GM18498 (cell line): ENCODE measurements around the gene PROS1.
"Not testable (repeated sequence)": the region's sequence is repeated elsewhere in the genome, so short reads cannot be mapped to it uniquely, and the experiment has no call there.

Experiments used
- ATAC-seq: cut with Tn5 transposase; IDR thresholded peaks from one replicate; pipeline ENCODE4 v1.9.1; 2021; ENCODE audit warnings: mild to moderate bottlenecking, moderate library complexity; ENCODE audit not compliant: unreplicated experiment

PROS1 gene

DNA sequence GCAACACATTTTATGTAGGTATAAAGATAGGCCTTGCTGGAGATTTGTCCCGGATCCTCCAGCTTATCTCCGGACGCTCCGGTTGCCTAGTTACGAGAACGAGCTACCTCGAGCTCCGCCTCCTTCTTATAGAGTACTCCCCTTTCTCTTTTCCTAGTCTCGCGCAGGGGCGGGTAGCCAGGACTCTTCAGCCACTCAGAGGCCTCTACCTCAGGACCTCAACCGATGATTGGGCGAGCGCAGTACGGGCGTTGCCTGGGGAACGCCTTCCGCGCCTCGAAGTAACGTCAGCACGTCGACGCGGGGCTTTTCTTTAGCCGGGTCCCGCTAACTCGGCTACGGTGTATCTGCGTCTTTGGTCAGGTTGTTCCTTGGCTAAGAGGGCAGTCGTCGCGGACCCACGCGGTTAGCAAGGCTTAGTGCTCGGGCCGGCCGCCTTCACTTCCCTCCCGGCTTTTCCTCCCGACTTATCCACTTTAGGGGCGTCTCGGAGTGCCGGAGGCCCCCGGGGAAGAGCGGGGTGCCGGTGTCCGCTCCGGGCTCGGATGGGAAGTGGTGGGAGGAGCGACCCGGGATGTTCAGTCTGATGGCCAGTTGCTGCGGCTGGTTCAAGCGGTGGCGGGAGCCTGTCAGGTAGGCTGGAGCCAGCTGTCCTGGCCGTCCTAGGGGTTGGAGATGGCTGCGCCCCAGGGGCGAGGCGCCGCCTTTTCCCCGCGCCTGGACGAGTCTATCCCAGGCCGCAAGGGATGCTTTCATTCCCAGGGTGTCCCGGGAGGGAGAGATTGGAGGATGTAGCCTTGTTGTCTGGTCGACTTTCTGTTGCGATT is 6.4 kb upstream of the PROS1 start, which contains the start of gene ARL13B:
Gene ARL13B (plus strand): TSS at position 306 of the 827 bp plus-strand sequence. CDS start 269 bp downstream, at position 575.
- peak; percentile 100 for ATAC-seq

DNA sequence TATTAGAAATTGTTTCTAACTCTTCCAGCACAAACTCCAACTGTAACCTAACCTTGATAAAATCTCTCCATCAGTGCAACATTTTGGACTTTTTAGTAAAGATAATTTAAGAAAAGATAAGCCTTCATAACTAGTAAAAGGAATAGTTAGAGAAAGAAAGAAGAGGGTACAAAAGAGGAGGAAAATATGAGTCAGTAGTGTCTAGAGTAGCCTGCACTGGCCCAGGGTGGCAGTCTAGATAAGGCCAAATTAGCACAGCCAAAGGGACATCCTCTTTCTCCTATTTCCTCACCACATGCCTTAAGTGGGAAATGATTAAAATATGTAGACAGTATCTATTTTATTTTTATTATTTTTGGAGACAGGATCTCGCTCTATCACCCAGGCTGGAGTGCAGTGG is 3.7 kb downstream of the PROS1 start:
- ATAC-seq: no peak

DNA sequence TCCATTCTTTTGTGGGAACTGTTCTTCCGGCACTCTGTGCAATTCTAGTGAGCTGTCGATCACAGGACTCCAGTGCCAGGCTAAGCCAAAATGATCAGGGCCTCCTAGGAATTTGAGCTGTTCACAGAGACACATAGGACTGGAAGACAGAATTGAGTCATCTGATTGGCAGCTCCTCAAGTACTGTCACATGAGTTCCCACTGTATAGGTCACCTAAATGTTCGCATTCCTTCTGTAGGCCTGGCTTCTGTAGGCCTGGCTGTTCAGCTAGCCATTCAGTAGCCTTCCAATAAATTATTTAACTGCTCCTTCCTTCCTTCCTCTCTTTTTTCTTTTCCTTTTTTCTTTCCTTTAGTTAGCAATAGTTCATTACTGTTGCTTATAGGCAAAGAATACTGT is 4.3 kb downstream of the PROS1 start:
- ATAC-seq: no peak

DNA sequence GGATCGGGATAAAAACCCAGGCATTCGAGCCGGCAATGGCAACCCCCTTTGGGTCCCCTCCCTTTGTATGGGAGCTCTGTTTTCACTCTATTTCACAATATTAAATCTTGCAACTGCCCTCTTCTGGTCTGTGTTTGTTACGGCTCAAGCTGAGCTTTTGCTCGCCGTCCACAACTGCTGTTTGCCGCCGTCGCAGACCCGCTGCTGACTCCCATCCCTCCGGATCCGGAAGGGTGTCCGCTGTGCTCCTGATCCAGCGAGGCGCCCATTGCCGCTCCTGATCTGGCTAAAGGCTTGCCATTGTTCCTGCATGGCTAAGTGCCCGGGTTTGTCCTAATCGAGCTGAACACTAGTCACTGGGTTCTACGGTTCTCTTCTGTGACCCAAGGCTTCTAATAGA is 8.6 kb downstream of the PROS1 start:
- not testable (repeated sequence) for ATAC-seq

DNA sequence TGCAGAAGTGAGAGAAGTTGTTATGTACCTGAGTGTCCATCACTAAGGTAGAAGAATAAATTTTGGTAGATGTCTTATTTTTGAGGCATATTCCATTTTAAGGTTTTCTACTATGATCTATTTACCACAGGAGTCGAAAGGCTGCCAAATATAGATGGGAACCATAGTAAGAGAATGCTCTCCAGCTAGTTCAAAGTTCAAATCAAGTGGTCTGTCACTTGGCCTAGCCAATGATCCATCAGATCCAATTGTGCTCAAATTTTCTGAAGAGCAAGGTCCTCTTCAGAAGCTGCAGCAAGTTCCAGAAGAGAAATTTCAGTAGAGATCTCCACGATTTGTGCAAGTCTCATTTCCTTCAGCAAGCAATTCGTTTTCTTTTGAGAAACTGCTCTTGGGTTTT is 10.9 kb downstream of the PROS1 start:
- no peak for ATAC-seq

DNA sequence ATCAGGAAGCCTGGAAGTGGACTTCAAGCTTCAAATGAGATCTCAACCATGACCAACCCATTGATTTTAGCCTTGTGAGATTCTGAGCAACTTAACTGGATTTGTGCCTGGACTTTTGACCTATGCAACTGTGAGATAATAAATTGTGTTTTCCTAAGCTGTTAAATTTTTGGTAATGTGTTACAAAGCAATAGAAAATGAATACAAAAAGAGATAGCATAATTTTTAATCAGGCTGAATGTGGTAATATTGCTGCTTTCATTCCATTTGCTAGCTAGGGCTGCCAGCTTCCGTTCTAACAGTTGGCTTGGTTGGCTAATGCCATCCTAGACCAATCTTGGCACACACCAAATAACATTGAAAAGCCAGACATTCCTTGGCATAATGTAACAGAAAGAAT is 12.2 kb downstream of the PROS1 start:
- ATAC-seq: no peak

DNA sequence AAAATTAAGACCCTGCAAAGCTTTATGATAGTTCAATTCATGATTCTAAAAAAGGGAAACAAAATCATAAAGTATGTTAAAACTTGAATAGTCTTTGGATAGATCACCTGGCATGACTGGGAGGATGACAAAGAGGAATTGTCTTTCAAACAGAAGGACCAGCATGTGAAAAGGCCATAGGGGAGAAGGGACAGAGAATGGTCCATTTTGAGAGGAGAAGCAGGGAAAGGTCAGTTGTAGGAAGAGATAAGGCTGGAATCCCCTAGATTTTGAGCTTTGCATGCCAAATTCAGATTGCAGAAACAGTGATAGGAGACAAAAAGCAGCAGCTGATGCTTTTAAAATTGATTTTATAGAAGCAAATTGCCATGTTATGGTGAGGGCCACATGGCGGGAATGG is 12.7 kb downstream of the PROS1 start:
- no peak for ATAC-seq

DNA sequence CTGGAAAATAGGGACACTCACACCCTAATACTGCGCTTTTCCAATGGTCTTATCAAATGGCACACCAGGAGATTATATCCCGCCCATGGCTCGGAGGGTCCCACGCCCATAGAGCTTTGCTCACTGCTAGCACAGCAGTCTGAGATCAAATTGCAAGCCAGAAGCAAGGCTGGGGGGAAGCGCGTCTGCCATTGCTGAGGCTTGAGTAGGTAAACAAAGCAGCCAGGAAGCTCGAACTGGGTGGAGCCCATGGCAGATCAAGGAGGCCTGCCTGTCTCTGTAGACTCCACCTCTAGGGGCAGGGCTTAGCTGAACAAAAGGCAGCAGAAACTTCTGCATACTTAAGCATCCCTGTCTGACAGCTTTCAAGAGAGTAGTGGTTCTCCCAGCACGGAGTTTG is 23.7 kb downstream of the PROS1 start:
- not testable (repeated sequence) for ATAC-seq

DNA sequence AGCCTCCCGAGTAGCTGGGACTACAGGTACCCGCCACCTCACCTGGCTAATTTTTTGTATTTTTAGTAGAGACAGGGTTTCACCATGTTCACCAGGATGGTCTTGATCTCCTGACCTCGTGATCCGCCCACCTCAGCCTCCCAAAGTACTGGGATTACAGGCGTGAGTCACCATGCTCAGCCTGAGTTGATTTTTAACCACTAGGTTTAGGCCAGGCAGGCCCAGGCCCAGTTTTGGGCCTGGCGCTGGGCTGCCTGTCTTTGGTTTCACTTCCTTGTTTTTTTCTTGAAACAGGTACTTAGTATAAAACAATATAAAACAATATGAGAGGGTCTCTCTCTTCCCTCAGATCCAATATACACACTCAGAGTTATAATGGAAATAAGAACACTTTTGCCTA is 36.2 kb downstream of the PROS1 start:
- ATAC-seq: not testable (repeated sequence)

DNA sequence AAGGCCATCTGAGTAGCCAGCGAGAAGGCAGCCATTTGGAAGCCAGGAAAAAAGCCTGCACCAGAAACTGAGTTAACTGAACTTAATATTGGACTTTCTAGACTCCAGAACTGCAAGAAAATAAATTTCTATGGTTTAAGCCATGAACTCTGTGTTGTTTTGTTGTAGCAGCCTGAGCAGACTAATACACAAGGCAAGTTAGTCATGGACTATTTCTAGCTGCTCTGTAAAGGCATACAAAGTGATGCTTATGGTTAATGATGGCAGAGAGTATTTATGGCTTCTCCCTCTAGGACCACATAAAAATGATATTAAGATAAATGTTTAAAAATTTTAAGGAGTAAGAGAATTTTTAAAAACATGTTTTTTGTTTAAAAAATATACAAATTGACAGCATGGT is 37.1 kb downstream of the PROS1 start:
- no peak for ATAC-seq

DNA sequence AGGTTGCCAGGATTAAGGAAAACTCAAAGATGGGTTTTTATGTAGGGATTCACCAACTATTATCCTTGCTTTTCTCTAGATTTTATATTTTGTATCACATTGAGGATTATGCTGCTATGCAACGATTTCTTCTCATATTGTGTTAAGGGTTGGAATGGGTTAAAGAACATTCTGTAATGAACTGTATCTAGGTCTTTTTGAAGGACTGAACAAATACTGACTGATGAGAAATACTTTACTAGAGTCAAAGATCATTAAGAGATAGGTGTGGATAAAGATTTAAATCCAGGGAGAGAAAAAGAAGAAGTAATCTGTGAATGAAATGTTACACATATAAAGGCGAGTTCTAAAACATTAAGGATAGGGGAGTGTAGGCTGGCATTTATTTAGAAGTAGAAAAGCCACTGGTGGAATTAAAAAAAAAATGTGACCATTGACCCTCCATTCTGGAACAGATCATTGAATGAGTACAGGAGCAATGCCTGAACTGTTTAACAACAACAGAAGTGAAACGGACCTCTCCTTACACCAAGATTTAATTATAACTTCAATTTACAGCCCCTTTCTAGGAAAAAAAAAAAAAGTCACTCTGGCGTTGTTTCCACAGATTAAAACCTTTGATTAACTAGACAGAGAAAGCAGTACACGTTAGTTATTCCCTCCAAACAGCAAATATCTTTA is 39.2 kb downstream of the PROS1 start:
- no peak for ATAC-seq

DNA sequence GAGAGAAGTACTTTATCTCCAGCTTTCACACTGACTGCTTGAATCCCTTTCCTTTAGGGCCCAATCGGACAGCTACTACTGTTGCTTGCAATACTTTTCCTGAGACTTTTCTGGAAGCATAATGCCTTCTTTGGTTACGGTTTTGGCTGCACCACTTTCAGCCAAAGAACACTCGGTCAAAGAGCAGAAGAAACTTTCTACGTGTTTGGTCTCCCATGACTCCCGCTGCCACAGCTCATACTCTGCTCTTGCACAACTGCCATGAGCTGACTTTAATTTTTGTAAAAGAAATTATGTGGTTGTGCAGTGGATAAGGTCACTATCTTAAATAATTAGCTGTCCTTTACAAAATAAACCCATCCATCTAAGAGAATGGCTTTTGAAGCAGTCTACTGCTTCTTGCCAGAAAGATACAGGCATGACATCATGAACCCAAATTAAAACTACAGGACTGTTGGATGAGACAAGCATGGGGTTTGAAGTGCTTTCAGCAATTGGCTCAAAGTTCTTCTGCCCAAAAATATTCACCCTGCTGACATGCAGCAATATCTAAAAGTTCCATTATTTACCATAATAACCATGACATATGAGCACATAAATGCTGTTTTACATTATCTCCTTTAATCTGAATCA is 42.0 kb downstream of the PROS1 start:
- no peak for ATAC-seq

DNA sequence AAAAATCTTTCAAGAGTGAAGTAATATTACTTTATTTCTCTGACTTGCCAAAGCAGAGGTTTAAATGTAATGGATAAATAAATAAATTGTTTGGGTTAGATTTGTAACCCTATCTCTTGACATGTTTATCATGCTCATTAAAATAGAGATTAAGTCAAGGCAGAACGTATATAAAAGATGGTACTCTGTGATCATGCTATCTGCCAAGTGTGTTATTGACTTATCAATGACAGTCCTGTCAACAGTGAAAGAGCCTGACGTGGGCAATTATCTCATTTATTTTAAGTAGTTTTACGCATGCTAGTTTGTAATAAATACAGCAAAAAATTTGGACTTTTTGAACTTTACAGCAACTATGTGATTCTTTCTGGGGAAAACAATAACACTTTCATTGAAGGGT is 43.7 kb downstream of the PROS1 start:
- no peak for ATAC-seq

DNA sequence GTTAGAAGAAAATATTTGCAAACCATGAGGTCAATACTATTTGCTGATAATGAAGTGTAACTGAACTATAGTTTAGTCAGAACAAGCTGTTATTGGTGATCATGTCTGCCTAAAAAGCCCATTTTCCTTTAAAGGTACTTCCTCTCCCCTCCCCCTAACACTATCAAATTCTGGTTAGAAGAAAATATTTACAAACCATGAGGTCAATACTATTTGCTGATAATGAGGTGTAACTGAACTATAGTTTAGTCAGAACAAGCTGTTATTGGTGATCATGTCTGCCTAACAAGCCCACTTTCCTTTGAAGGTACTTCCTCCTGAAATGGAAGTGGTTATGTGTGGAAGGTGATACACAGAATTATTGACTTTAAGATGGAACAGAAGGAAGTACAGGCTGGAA is 46.9 kb downstream of the PROS1 start:
- ATAC-seq: no peak

DNA sequence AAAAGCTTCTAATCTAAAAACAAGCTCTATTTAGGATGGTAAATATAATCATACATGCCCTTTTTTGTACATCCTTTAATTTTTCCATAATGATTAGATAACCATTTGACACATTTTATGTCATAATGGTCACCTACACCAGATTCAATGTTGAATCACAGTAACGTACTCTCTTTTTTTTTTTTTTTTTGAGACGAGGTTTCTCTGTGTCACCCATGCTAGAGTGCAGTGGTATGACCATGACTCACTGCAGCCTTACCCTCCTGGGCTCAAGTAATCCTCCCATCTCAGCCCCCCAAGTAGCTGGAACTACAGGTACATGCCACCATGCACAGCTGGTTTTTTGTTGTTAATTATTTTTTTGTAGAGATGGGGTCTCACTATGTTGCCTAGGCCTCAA is 49.2 kb downstream of the PROS1 start:
- no peak for ATAC-seq

DNA sequence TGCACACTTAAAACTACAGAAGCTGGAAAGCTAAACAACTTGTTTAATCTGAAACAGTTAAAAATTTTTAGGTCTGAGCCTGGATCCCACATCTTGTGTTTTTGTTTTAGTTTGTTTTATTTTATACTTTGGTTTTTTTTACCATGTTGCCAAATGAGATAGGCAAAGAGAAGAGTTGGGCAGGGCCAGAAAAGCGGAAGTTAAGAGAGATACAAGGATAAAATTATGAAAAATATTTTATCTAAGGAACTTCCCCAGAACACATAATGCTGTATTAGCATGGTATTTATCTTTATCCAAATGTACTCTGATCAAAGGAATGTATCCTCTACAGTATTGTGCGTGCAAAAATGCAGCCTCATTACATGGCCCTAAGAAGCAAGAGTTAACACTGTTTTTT is 50.7 kb downstream of the PROS1 start:
- ATAC-seq: no peak

DNA sequence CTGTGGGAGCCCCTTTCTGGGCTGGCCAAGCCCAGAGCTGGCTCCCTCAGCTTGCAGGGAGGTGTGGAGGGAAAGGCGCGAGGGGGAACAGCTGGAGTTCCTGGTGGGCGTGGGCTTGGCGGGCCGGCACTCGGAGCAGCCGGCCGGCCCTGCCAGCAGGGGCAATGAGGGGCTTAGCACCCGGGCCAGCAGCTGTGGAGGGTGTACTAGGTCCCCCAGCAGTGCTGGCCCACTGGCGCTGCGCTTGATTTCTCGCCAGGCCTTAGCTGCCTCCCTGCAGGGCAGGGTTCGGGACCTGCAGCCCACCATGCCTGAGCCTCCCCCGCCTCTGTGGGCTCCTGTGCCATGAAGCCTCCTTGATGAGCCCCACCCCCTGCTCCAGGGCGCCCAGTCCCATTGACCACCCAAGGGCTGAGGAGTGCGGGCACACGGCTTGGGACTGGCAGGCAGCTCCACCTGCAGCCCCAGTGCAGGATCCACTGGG is 56.1 kb downstream of the PROS1 start:
- not testable (repeated sequence) for ATAC-seq

DNA sequence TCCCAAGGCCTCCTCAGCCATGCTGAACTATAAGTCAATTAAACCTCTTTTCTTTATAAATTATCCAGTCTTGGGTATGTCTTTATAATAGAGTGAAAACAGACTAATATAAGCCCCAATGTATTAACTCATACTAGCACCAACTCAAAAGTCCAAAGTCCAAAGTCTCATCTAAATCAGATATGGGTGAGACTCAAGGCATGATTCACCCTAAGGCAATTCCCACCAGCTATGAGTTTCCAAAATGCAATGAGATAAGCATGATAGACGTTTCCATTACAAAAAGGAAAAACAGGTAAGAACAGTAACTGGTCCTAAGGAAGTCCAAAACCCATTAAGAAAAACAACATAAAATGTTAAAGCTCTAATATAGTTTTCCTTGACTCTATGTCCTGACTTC is 60.1 kb downstream of the PROS1 start:
- ATAC-seq: not testable (repeated sequence)

DNA sequence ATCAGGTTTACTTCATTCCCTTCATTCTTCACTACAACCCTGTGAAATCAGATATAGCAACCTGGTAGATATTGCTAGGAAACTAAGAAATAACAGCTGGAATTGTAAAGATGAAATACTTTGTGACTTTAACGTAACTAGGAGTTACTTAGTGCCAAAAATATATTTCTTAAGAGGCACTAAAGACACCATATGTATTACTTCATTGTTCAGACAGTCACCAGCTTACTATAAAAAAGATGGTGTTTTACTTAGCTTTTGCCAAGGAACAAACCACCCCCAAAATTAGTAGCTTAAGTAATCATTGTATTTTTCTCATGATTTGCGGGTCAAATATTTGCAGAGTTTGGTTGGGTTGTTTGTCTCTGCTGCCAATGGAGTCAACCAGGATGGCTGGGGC is 62.5 kb downstream of the PROS1 start:
- ATAC-seq: no peak

DNA sequence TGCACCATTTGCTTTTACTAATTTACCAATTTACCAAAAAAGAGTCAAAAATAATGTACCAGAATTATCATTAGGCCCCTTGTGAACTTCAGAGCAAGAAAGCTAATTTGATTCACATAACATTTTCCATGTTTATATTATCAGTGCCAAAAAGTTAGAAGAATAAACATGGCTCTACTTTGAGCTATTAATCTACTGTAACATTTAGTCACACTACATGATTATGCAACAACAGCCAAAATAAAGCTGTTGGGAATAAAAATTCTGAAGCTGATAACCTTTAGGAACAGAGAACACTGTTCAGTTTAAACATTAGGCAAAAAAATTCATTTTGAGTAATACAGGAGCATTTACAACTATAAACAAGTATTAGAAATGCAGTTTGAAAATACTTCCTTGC is 63.6 kb downstream of the PROS1 start:
- no peak for ATAC-seq

DNA sequence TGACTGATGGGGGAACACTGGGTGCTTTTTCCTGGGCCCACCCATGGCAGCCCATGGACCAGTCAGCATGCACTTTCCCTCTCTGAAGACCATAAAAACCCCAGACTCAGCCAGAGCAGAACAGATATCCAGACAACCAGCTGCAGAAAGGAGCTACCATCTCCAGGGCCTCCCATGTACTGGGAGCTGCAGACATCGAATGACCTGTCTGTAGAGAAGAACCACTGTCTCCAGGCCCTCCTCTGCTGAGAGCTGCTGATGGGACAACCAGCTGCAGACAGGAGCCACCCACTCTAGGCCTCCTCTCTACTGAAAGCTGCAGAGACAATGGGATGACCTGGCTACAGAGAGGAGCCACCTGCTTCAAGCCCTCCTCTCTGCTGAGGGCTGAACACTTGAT is 66.6 kb downstream of the PROS1 start:
- ATAC-seq: no peak

DNA sequence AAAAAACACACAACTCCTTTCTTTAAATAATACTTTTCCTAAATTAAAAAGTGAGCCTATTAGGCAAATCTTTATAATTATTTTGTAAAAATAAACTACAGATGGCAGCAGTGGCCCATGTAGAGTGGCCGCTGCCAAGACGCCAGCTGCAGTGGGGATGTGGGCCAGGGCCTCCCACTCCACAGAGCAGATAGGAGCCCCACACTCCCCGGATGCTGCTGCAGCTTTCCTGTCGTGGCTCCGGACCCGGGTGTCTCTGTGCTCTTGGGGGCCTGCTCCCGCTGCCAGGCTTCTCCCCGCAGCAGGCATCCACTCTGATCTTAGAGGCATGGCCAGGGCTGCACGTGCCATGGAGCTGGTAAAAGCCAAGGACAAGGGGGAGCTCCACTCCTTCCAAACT is 67.5 kb downstream of the PROS1 start:
- ATAC-seq: no peak
